CD4-positive, alpha-beta T cell treated with Interleukin-6 at 100 ng/mL for 8 hours (primary cell): ENCODE measurements around the gene TREML2.

ENCODE experiments used
- DNase-seq: peaks from one replicate; pipeline ENCODE4 v3.0.0-alpha.2; 2020; ENCODE audit warnings: mixed read lengths, low spot score

TREML2 gene

DNA sequence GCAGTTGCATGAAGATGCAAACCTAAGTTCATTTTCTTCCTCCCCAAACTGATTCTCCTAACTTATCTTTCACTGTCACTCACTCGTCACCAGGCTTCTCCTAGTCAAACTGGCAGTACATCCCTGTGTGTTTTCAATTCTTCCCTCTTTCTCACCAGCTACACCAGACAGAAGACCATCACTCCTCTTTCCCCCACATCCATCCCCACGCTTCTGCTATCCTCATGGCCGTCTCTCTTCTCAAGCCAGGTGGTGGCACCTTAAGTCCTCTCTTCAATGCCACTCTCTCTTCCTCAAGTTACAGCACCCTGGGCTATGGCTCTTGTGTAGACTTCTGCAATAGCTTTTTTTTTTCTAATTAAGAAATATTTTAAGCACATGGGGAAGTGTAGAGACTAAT lies 23.7 kb downstream of the TREML2 start:
- no peak for DNase-seq

DNA sequence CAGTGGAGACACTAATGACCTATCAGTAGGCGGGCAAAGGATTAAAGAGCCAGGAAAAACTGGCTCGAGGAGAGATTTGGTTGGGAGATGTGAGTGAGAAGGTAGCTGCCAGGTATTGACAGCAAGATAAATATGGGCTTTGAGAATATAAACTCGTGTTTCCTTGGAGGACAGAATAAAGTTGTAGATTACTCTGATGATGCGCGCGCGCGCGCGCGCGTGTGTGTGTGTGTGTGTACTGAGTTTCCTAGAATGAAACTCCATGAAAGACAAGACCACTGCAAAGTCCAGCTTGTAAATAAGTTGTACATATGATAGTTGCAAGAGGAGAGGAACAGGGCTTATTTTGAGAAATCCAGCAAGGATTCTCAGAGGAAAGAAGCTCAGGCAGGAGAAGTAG lies 24.8 kb downstream of the TREML2 start:
- DNase-seq: no peak

DNA sequence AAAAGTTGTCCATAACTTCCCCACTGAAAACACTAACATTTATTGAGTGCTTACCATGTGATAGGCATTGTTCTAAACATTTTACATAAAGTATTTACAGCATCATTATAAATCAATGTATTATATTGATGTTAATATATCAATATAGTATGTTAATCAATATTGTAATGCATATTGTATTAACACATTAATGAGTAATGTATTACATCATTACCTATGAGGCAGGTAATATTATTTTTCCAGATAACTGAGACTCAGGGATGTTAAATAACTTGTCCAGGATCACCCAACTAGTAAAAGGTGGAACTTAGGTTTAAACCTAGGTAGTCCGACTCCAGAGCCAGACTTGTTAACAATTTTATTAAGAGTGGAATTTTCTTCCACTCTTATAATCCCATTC lies 25.9 kb downstream of the TREML2 start:
- no peak for DNase-seq

DNA sequence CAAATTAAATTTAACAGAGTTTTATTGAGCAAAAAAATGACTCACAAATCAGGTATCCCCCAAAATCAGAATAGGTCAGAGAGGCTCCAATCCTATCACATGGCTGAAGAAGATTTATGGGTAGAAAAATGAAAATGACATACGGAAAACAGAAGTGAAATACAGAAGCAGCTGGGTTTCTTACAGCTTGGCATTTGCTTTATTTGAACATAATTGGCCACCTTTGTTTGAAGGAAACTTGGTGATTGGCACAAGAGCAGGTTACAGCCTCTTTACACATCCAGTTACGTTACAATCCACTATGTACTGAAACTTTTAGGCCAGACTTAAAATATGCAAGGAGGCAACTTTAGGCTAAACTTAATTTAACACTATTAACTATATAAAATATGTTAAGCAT lies 26.3 kb downstream of the TREML2 start:
- no peak for DNase-seq

DNA sequence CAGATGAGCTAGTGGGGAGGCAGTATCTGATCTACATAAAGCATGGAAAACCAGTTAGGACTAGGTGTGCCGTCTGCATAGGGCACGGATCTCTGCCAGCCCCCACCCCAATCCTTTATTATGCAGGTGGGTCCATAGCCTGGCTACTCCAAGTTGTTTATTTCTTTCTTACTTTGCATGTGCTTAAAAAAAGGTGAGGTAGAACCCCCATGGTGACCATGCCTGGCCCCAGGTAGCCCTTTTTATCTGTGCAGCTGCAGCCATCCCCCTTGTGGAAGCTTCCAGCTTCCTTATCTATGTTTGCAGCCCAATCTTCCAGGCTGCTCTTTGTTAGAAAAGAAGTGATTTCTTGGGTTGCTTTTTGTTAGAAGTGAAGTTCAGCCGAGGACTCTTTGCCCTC lies 29.0 kb downstream of the TREML2 start:
- no peak for DNase-seq

DNA sequence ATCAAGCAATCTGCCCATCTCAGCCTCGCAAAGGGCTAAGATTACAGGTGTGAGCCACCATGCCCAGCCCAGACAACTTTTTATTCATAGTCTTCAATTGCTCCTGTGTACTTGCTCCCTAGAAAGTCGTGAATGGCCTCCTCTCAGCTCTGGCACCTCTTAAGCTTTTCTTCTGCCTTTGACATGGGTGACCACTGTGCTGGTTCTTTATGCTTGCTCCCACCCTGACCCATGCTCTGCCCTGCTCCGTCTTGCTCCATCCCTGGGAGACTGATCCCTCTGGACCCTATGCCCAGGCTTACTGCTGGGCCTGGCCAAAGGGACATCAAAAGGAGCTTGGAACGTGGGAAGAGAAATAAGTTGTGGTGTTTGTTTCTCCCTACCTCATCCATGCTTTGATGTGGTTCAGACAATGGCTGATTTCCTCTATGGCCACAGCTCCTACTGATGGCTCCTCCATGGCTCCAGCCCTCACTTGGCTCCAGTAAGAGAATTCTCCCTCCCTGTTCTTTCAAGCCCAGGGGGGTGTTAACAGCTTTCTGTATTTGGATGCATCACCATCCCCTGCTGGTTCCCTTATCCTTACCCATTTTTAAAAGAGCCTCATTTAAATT lies 30.3 kb downstream of the TREML2 start:
- DNase-seq: no peak

DNA sequence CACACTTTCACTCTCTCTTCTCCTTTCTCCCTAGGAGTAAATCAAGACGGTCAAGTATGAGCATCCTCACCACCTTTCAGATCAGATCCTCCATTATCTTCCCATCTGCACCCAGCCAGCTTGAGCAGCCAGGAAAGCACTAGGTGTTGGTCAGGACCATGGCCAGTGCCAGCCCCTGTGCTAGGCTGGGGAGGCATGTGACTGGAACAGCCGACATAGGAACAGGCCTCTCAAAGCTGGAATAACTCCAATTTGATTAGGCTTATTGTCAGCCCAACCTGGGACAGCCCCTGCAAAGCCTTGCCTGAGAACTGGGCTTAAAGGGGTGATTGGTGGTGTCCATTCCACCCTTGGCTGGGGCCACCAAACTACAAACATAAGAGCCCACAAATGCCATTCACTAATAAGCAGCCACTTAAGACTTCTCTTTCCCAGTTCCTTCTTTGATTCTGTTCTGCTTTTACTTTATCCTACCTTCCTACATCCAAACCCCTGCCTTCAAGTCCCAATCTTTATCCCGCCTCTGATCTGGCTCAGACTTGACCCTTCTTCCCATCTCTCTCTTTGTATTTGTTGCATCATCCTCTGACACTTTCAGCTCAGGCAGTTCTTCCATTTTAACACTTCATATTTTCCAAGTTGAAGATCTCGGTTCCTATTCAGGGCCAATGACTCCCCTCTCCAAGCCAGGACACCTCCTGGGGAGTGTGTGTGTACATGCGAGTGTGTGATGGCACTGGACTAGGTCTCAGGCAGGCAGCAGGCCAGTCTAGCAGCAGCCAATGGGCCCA lies 33.6 kb downstream of the TREML2 start:
- DNase-seq: no peak

DNA sequence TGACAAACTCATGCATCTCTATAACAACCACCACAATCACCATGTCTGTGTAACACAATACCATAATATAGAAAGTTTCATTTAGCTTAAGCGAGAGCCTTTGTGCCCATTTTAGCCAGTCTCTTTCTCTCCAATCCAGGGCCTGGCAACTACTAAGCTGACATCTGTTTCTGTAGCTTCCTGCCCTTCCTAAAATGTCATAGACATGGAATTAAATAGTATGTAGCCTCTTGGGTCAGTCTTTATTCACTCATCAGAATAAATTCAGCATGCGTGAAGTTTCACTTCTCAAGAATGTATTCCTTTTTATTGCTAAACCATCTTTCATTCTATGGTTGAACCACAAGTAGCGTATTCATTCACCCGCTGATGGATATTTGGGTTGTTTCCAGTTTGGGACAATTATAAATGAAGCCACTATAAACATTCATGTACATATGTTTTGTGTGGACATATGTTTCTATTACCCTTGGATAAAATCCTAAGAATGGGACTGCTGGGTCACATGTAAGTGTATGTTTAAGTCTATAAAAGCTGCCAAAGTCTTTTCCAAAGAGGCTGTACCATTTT lies 36.3 kb downstream of the TREML2 start:
- no peak for DNase-seq

DNA sequence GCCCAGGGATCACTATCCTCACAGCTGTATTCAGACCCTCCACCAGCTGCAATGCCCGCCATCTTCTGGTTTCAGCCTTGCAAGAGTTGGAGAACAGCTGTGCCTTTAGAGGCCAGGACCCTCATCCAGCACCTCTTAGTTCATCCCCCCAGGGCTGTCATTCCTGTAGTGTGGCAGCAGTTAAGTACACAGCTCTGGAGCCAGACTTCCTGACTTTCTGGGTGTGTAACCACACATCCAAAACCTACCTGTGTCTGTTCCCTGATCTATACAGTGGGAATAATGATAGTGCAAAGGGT lies 37.6 kb downstream of the TREML2 start:
- no peak for DNase-seq

DNA sequence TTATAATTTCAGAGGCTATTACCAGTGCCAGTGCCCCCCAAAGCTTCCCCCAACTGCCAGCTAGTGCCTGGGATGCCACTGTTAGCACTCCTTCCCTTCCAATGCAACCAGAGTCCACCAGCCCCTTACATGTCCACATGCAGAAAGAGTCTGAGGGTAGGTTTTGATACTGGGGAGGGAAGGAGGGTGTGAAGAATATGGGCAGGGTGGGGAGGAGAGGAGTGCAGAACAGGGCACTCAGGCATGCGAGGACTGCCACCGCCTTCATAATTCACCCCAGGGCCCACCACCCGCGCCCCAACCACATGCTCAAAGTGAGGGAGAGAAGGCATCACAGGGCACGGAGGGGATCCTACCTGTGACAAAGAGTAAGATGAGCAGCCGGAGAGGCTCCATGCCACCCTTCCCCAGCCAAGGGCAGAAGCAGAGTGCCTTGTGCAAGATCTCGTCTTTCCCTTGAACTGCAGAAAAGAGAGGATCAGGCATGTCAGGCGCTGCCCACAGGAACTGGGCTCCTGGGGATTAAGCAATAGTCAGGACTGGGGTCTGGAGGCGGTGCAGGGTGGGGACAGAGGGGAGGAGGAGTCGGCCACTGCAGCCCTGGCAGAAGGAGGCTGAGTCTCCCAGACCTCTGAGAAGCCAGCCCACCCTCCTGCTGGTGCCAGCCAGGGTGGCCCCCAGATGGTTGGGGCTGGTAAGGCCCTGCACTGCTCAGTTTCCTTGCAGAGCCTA lies 38.1 kb downstream of the TREML2 start, which contains the start of gene TREM2:
Gene TREM2 (minus strand): TSS at position 430 of the 732 bp plus-strand sequence. CDS start 34 bp downstream, at position 396.
- no peak for DNase-seq

DNA sequence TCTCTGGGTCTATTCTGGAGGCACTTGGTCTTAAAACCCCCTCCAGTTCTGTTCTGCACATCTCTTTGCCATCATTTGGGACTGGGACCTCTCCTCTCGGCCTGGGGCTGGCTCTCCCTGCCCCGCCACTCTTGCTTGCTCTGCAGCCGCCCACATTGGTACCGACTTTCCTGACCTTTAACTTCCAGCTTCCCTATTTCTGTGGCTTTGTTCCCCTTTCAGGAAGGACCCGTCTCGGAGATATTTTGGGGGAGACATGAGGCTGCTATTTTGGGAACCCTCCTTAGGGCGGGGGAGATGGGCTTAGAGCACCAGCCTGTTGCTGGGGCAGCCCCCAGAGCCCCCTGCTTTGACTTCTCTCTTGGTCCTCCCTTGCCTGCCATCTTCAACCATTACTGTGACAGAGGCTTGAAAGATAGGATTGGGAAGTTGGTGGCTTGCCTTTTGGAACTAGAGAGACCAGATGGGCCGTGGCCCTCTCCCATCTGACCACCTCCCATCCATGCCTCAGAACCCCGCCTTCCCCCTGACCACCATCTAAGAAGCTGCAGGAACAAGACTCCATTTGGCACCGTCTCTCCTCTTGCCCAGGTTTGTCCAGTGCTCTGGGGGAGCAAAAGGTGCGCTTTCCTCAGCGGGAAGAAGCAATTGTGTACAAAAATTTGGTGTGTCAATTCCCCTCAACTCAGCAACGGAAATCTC lies 38.9 kb downstream of the TREML2 start:
- DNase-seq: no peak

DNA sequence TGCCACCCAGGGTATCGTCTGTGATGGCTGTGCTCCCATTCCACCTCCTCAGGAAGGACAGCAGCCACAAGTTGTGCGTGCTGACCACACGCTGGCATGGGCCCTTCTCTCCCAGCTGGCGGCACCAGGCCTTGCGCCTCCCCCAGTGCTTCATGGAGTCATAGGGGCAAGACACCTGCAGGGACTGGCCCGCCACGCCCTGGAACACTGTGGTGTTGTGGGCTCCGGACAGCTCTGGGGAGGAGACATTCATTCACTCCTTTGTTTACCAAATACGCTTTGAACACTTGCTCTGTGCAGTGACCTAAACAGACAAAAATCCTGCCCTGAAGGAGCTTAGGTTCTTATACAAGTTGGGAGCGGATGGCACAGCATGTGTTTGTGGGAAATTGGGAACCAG lies 39.6 kb downstream of the TREML2 start:
- DNase-seq: no peak

DNA sequence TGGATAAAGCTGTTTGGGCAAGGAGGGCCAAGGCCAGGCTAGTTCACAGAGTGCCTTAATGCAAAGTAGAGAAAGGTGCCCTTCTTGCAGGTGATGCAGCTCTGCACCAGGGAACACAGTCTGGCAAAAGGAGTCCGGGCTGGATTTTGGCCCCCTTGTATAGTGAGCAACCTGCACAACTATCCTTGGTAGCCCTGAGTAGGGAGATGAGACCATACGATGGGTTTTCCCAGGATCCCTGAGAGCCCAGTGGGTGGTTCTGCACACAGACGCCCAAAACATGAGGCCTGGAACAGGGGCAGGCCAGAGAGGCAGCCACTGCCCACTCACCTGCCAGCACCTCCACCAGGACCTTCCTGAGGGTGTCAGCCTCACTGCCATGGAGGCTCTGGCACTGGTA lies 40.0 kb downstream of the TREML2 start:
- no peak for DNase-seq

DNA sequence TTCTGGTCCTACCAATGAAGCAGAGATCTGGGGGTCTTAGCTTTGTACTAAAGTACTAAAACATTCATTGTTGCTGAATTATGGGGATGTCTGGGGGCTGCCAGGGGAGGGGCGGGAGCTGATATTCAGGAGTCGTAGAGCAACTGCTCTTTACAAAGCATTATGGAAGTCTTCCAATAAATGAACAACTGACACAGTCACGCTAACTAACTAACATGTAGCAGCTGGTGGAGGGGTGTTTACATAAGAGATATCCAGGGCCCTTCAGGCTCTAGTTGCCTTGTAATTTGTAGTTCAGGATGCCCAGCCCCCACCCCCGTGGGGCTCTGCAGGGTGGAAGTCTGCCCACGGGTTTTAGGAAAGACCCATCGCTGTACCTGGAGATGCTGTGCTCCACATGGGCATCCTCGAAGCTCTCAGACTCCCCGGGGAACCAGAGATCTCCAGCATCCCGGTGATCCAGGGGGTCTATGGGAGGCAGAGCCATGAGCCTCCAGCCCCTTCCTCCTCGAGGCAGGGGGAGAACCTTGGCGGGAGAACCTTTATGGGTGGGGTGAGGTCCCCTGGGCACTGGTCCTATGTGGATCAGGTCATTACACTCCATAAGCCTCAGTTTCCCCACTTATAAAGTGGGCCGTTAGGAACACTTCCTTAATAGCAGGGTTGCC lies 41.4 kb downstream of the TREML2 start:
- no peak for DNase-seq

DNA sequence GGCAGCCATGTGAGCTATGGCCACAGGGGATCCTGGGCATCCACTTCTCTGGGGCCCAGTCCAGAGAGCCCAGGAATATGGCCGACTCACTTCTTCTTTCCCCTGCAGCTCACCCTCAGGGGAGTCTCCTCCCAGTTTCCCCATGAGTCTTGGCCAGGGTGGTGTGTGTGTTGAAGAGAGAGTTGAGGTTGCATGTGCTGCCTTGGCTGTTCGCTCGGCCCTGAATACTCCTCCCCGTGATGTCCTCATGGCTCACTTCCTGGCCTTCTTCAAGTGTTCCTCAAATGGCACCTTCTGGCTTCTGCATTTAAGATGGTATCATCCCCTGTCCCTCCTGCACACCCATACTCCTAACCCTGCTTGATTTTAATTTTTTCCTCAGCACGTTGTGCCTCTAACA lies 43.6 kb downstream of the TREML2 start:
- DNase-seq: no peak

DNA sequence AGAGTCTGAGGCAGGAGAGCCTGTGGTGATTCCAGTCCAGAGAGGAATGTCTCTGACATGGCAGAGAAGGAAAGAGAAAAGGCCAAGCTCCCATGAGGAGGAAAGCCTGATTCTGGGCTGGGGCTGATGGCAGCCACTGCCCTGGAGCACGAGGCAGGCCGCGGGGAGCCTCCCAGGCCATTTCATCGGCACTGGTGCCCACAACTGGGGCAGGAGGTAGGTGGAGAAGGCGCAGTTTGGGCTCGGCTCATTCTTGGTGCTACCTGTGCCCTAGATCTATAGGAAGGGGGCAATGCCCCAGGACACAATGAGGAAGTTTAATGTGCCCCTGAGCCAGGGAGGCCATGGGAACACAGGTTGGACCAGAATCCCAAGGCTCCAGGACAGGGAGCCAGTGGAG lies 44.2 kb downstream of the TREML2 start:
- no peak for DNase-seq

DNA sequence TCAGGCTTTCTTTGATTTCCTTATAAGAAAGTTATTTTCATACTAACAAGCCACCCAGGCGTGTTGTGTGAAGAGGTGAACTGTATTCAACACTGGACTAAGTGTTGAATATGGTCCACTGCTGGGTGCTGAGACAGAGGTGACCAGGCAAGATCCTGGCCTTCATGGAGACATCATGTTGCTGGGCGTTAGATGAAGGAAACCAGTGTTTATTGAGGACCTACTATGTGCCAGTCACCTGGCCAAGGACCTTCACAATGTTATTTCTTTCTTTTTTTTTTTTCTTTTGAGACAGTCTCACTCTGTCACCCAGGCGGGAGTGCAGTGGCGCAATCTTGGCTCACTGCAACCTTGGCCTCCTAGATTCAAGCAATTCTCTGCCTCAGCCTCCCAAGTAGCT lies 44.9 kb downstream of the TREML2 start:
- DNase-seq: no peak

DNA sequence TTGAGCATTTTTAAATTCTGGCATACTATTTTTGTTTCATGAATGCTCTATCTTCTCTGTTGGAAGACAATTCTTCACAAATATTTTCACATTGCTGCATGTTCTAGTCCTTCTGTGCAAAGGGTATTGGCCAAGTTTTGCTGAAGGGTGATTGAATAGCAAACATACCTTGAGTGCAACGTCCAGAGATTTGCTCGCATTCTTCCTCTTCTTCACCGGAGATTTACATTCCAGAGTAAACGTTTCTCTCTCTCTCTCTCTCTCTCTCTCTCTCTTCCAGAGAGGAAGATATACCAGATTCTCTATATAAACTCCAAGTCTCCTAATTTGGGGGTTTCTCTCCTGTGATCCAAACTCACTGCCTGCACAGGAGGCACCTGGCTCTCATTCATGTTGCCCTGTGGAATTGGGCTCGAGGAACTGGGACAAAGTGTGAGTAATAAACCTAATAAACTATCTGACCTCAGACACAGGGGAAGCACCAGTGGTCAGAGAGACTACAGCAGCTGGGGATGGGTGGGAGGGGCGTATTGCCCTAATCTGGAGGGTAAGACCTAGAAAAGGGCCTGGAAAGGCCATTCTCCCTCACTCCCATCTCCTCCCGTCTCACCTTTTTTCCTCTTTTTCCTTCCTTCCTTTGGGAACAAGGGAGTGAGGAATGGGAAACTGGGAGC lies 45.7 kb downstream of the TREML2 start:
- DNase-seq: no peak

DNA sequence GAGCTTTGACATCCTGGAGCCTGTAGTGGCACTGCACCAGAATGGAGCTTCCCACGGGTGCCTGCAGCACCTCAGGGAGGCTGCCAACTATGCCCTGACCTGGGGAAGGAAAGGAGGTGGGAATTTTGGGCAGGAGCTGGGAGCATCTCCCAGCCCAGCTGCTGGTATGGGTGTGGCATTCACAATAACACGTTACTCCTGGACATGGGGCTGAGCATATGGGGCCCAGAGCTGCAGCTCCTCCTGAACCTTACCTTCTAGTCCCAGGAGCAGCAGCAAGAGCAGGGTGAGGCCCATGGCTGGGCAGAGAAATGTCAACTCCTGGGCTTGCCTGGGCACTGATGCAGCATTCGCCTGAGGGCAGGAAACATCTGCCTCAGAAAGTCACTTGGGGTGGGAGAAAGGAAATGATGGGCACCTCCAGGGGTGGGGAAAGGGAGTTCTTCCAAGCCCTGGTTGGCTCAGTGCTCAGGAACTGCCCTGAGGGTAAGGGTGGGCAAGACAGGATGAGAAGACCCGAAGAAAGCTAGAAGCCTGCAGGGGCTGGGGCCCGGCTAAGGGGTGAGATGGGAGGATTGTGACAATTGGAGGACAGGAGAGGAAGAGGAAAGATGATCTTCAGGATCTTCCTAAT lies 46.8 kb downstream of the TREML2 start, which contains the start of gene TREML1:
Gene TREML1 (minus strand): TSS at position 356 of the 634 bp plus-strand sequence. CDS start 59 bp downstream, at position 297.
- DNase-seq: no peak

DNA sequence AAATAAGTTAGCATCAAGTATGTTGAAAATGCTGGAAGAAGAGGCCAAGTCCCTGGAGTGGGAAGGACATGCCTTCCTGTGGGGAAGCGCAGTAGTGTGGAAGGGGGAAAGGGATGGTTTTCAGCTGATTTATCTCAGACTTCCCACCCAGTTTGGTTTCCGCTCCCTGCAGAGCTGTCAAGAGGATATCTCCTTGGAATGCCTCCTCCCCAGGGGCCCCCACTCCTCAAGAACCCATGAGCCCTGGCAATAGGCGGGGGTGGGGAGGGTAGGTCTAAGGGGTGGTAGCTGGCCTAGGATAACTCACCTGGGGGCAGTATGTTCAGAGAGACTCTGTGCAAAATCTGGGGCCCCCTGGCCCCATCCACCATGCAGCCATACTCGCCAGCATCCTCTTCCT lies 47.5 kb downstream of the TREML2 start:
- DNase-seq: no peak

DNA sequence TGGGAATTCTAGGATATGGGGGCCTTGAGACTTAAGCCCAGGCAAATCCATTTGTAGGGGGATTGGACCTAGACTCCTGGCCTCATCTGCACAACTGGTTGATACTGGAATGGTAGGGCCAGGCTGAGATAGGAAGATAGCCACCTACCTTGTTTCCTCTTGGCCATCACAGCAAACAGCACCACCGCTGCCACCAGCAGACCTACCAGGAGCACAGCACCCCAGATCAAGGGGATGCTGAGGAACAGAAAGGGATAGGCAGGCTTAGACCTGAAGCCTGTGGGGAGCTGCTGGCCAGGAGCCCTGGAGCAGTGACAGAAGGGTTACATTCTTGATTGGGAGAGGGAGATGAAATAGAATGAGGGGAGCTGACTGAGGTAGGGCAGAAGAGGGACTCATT lies 50.3 kb downstream of the TREML2 start:
- DNase-seq: no peak
